Stimulated activated CD4-positive, alpha-beta T cell treated with anti-CD3 and anti-CD28 coated beads, Interleukin-2, amount 100 ng/mL, for 4 hours (primary cell): ENCODE results near the gene LRRTM4.
"Not testable (repeated sequence)": the region's sequence is repeated elsewhere in the genome, so short reads cannot be mapped to it uniquely, and the experiment has no call there.

Experiments
- DNase-seq: peaks from one replicate; pipeline ENCODE4 v3.0.0-alpha.2; 2020; ENCODE audit warnings: low read depth

Gene LRRTM4

GRCh38 chr2:77081597-77081996 lies 440.6 kb downstream of the LRRTM4 start:
- no peak for DNase-seq

- DNase-seq: no peak
Observed at GRCh38 chr2:77064324-77064723, 457.9 kb downstream of the LRRTM4 start.

- DNase-seq: no peak
Observed at GRCh38 chr2:77054938-77055337, 467.2 kb downstream of the LRRTM4 start.

- DNase-seq: no peak
Observed at GRCh38 chr2:77046339-77046738, 475.8 kb downstream of the LRRTM4 start.

GRCh38 chr2:77045456-77045855 lies 476.7 kb downstream of the LRRTM4 start:
- not testable (repeated sequence) for DNase-seq

- DNase-seq: no peak
Observed at GRCh38 chr2:77034445-77034844, 487.7 kb downstream of the LRRTM4 start.

GRCh38 chr2:77029237-77029636 lies 492.9 kb downstream of the LRRTM4 start:
- DNase-seq: not testable (repeated sequence)

- no peak for DNase-seq
Observed at GRCh38 chr2:77028032-77028600, 494.1 kb downstream of the LRRTM4 start.

- DNase-seq: no peak
Observed at GRCh38 chr2:77025714-77026113, 496.5 kb downstream of the LRRTM4 start.

GRCh38 chr2:77021161-77021560 lies 501.0 kb downstream of the LRRTM4 start:
- DNase-seq: no peak

GRCh38 chr2:77018219-77018618 lies 504.0 kb downstream of the LRRTM4 start:
- DNase-seq: no peak

GRCh38 chr2:77017355-77017745 lies 504.8 kb downstream of the LRRTM4 start:
- DNase-seq: no peak

- DNase-seq: no peak
Observed at GRCh38 chr2:77016443-77017354, 505.5 kb downstream of the LRRTM4 start.

GRCh38 chr2:77013953-77014352 lies 508.2 kb downstream of the LRRTM4 start:
- DNase-seq: no peak

GRCh38 chr2:77013457-77013856 lies 508.7 kb downstream of the LRRTM4 start:
- DNase-seq: no peak

GRCh38 chr2:77009307-77009706 lies 512.9 kb downstream of the LRRTM4 start:
- DNase-seq: no peak

- DNase-seq: no peak
Observed at GRCh38 chr2:77008853-77009252, 513.3 kb downstream of the LRRTM4 start.

- no peak for DNase-seq
Observed at GRCh38 chr2:77007686-77008085, 514.5 kb downstream of the LRRTM4 start.

GRCh38 chr2:77005522-77005921 lies 516.7 kb downstream of the LRRTM4 start:
- no peak for DNase-seq

- no peak for DNase-seq
Observed at GRCh38 chr2:77001895-77002294, 520.3 kb downstream of the LRRTM4 start.

GRCh38 chr2:76998704-76999103 lies 523.5 kb downstream of the LRRTM4 start:
- DNase-seq: no peak

- no peak for DNase-seq
Observed at GRCh38 chr2:76998152-76998551, 524.0 kb downstream of the LRRTM4 start.

- no peak for DNase-seq
Observed at GRCh38 chr2:76997296-76997695, 524.9 kb downstream of the LRRTM4 start.
